ENCODE data around the gene ITLN1. TPM values are rescaled to one million over a fixed set of nuclear protein-coding genes. Genes with fewer than 3 reads are reported as not detected.
"Not testable (repeated sequence)": the region's sequence is repeated elsewhere in the genome, so short reads cannot be mapped to it uniquely, and the experiment has no call there.

ITLN1 gene
- total RNA-seq, 1 donor from 2014 or later = 16.8 TPM

DNA sequence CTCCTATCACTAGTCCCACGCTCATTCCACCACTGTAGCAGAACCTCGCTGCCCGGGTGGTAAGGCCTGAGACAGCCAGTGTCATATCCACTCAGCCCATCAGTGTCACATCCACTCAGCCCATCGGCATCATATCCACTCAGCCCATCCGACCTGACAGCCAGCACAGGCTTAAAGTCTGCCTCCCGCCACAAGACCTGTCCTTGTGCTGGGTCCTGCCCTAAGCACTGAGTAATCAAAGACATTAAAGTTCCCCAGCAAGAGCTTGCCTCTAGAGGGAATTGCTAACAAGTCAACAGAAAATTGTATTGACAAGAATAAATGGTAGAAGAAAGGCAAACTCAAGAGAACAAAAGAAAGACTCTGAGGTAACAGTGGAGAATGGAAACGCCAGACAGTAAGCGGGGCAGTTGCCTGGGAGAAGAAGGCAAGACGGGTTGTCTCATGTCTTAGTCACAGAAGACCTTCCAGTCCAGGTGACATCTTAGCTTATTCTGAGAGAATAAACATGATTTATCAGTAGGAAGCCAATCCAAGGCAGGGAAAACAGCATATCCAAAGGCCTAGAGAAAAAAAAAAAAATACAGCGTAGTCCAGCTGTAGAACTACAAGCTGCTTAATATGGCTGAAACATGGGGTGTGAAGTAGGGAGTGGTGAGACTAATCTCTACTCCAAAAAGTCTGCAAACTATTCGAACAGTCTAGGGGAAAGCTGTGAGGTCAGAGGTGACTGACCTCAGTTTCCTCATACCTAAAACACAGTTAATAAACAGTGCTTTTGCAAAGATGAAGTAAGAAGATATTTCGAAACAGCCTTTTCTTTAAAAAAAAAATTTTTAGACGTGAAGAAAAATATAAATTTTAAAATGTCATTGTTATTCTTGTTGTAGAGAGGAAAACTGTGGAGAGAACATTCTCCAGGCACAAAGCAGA lies 1.1 kb downstream of the ITLN1 start:
- no peak for DNase-seq (ENCODE audit: low spot score)

DNA sequence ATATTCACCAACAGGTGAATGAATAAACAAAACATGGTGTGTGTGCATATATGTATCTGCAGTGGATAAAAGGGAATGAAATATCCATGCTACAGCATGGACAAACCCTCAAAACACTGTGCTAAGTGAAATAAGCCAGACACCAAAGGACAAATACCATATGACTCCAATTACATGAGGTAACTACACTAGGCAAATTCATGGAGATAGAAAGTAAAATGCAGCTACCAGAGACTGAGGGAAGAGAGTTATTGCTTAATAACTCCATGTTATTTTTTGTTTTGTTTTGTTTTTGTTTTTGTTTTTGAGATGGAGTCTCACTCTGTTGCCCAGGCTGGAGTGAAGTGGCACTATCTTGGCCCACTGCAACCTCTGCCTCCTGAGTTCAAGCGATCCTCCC lies 2.4 kb downstream of the ITLN1 start:
- DNase-seq (ENCODE audit: low spot score) = no peak

DNA sequence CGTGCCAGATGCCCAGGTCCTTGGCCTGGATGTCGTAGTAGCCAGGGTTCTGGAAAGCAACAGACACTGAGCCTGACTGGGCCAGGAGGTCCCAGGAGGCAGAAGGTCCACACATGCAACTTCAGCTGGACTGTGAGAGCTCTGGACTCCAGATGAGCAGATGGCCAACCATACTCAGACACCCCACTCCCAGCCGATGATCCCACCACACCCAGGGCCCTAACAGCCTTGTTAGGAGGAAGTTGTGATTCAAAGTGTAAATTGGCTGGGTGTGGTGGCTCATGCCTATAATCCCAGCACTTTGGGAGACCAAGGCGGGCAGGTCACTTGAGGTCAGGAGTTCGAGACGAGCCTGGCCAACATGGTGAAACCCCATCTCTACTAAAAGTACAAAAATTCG lies 3.7 kb downstream of the ITLN1 start:
- not testable (repeated sequence) for DNase-seq (ENCODE audit: low spot score)

DNA sequence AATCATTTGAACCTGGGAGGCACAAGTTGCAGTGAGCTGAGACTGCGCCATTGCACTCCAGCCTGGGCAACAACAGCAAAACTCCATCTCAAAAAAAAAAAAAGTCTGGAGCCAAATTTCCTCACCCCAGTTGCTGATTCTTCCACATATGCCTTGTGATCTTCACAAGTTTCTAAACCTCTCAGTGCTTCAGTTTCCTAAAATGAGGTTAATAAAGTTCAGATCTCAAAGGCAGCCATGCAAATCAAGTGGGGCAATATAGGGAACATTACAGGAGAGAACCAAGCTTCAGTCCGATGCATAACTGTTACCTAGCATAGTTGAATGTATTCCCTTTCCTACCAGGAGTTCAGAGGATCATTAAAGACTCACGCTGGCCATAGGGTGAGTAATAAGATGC lies 4.8 kb downstream of the ITLN1 start:
- DNase-seq (ENCODE audit: low spot score) = no peak

DNA sequence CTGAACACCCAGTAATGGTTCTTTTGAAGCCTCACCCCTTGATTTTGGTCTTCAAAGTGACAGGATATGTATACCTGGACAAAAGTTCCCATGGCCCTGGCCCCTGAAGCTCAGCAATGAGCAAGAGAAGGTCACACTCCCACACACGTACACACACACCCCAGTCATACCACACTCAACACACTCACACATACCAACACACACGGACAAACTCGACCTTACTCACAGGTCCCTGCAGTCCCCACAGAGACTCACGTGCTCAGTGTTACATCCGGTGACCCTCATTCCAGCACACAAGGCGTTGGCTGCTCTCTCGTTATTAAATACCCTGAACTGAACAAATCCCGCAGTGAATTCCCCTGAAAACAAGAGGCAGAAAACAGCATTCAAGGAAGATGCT lies 5.9 kb downstream of the ITLN1 start:
- DNase-seq (ENCODE audit: low spot score) = no peak

DNA sequence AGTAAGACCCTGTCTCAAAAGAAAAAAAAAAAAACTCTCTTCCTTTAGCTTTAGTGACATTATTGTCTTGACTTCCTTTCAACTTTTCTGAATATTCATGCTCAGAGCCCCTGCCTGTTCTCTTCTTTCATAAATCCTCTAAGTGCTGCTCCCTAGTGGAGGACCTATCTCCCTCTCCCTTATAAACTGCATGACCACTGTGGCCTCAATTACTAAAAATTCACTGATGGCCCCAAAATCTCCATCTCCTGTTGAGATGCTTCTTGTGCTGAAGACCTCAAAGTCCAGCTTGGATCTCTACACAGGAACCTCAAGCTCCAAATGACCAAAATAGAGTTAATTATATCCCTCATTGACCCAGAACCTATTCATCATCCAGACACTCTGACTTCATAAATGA lies 7.8 kb downstream of the ITLN1 start:
- no peak for DNase-seq (ENCODE audit: low spot score)

DNA sequence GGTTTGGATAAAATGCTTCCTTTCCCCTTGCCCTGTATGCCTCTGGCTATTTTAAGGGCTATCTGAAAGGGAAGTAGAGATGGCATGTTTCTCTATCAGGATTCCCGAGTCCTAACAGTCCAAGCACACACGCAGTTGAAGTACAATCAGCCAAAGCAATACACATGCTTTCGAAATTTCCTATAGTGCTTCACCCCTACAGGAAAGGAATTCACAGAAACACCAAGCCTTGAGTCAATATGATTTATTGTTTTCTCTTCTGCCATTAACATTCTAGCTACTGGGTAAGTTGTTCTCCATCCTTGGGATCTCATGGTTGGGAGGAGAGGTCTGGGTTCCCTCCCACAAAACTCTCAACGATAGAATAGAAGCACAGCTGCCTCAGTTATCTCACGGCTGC lies 8.7 kb downstream of the ITLN1 start:
- no peak for DNase-seq (ENCODE audit: low spot score)

DNA sequence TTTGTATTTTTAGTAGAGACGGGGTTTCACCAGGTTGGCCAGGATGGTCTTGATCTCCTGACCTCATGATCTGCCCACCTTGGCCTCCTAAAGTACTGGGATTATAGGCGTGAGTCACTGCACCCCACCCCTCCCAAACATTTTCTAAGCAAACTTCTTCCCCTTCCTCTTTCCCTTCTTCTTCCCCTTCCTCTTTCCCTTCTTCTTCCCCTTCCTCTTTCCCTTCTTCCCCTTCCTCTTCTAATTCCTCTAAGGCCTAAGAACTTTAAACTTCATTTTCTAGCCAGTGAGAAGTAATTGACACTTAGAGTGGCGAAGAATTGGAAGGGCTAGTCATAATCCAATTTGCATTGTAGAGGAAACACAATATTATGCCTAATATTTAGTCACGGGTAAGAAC lies 9.4 kb downstream of the ITLN1 start:
- not testable (repeated sequence) for DNase-seq (ENCODE audit: low spot score)

DNA sequence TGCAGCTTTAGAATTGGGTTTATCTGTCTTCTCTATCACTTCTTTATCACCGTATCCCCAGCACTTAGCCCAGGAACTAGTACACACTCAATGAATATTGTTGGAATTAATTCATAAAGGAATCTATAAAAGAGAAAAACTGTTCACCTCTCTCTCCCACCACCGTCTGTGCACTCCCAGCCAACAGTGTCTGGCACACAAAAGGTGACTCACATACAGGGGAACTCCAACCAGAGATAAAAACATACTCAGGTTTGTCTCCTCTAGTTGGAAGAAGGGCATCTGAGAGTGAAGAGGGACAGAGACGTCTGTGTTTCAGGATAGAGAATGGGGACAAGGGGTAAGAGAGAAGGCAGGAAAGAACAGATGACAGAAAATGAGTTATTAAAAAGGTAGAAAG lies 10.0 kb downstream of the ITLN1 start:
- DNase-seq (ENCODE audit: low spot score) = no peak

DNA sequence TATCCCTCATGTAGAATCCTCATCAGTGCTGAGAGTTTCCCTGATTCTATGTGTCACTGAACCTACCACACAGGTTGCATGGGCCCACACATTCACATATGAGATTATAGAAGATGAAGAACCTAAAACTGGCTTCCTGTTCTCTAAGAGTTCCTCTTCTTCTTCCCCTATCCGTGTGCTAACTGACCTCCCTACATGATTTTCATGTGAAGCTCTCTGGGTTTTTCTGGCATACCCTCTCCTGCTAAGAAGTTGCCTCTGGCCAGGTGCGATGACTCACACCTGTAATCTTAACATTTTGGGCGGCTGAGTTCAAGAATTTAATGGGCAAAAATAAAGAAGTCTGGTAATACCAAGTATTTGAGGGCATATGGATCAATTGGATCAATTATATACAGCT lies 16.8 kb downstream of the ITLN1 start:
- DNase-seq (ENCODE audit: low spot score) = no peak

DNA sequence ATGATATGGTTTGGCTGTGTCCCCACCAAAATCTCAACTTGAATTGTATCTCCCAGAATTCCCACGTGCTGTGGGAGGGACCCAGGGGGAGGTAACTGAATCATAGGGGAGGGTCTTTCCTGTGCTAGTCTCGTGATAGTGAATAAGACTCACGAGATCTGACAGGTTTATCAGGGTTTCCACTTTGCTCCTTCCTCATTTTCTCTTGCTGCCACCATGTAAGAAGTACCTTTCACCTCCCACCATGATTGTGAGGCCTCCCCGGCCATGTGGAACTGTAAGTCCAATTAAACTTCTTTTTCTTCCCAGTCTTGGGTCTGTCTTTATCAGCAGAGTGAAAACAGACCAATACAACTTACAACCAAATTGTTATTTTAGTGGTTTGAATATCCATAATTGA lies 17.3 kb downstream of the ITLN1 start:
- not testable (repeated sequence) for DNase-seq (ENCODE audit: low spot score)

DNA sequence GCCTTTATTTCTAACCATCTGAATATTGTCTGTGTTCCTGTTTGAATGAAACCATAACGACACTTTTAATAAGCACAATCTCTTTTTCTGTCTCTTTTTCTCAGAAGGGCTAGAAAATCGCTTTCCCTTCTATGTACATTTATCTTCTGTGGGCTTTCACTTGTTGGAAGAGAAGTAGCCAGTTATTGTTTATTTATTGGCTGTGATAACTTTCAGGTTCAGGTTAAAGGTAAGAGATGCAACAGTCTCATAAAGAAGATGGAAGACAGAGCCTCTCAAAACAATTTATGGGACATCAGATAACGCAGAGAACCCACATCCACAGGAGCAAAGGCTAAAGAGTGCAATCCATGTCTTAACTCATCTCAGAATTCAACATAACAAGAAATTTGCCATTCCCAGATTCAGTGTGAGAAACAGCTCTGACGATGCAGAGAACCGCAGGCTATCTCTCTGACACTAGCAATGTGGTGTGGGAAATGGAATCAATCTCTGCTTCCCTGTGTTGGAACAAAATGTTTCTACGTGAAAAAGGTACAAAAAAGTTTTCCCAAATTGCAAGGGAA lies 18.2 kb downstream of the ITLN1 start:
- DNase-seq (ENCODE audit: low spot score) = no peak

DNA sequence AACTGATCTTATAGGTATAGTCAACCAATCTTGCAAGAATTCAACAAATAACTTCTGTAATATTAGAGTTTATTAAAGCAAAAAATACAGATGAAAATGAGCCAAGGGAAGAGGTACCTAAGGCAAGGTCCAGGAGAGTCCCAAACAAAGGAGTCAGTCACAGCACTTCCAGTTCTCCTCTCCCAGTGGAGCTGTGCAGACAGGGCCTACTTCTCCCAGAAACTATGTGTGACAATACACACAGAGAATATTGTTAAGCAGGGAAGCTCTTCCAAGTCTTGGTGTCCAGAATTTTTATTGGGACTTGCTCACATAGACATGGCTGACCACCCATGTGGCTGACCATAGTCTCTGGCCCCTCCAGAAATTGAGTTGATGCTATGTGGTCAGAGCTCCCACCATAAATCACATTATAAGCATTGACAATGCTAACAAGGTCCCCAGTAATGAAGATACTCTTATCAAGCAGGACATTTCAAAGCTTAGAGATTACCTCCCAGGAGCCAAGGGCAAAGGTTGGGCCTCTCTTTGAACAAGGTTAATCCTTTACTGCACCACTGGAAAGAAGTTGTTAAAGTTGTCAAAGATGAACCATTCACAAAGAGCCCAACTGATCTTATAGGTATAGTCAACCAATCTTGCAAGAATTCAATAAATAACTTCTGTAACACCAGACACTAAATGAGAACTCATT lies 18.8 kb downstream of the ITLN1 start:
- DNase-seq (ENCODE audit: low spot score) = no peak

DNA sequence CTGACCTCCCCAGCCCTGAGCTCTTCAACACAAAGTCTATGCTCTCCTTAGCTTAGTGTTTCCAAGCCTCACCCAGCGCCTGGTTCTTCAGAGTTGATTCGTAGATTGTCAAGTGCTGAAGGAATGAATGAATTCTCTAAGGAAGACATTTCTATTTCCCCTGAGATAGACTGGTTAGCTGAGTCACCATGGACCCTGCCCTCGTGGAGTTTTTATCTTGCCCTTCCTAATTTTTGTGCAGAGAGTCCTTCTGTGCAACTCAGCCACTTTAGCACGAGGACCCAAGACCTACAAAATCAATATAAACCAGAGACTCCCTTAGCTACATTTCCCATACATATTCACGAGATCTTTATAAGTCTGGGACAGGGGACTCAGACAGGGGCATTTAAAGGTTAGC lies 19.6 kb downstream of the ITLN1 start:
- no peak for DNase-seq (ENCODE audit: low spot score)

DNA sequence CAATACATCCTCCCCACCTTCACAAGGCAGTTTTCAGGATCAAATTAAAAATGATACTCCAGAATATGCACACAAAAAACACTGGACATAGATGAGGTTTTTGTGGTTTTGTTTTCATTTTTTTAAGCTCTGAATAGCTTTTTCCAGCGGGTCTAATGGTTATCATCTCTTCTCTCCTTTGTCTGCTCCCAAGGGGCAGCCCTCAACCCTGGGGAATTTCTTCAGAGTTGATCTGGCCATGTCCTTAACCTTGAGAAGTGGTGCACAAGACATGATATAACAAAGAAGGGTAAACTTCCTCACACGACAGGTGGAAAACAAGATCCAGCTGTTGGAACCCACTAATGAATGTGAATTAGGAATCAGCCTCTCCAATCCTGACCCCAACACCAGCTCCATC lies 20.8 kb downstream of the ITLN1 start:
- DNase-seq (ENCODE audit: low spot score) = no peak

DNA sequence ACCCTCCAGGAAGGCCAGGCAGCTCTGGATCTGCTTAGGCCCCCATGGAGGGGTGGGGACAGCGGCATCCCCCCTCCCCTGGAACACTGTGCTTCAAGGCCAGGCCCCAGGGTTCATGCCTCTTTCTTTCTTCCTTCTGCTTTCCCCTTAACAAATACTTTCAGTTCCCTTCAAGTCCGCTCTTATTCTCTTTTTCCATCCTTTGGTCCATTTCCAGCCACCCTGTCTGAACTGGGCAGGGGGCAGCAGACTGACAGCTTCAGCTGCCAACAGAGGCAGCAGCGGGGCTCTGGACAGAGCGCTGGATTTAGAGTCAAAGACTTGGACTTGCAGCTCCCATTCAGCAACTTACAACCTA lies 21.2 kb downstream of the ITLN1 start:
- DNase-seq (ENCODE audit: low spot score) = no peak

DNA sequence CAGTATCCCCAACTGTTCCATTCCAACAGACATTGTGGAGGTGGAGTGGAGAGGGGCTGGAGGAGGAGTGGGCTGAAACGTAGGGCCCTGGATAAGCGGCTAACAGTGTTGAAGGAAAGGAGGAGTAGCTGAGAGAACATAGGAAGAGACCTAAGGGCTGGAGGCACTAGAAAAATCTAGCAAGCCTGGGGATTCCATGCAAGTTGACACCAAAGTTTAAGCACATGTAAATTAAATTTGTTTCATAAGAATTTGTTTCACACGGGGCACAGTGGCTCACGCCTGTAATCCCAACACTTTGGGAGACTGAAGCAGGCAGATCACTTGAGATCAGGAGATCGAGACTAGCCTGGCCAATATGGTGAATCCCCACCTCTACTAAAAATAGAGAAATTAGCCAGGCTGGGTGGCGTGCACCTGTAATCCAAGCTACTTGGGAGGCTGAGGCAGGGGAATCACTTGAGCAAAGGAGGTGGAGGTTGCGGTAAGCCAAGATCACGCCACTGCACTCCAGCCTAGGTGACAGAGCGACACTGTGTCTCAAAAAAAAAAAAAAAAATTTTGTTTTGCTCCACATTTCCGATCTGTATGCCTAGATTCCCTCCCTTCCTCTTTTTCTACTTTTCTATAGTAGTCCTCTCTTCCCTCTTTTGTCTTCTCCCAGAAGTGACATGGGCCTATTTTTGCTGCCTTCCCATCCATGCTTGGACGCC lies 21.8 kb downstream of the ITLN1 start:
- DNase-seq (ENCODE audit: low spot score) = no peak

DNA sequence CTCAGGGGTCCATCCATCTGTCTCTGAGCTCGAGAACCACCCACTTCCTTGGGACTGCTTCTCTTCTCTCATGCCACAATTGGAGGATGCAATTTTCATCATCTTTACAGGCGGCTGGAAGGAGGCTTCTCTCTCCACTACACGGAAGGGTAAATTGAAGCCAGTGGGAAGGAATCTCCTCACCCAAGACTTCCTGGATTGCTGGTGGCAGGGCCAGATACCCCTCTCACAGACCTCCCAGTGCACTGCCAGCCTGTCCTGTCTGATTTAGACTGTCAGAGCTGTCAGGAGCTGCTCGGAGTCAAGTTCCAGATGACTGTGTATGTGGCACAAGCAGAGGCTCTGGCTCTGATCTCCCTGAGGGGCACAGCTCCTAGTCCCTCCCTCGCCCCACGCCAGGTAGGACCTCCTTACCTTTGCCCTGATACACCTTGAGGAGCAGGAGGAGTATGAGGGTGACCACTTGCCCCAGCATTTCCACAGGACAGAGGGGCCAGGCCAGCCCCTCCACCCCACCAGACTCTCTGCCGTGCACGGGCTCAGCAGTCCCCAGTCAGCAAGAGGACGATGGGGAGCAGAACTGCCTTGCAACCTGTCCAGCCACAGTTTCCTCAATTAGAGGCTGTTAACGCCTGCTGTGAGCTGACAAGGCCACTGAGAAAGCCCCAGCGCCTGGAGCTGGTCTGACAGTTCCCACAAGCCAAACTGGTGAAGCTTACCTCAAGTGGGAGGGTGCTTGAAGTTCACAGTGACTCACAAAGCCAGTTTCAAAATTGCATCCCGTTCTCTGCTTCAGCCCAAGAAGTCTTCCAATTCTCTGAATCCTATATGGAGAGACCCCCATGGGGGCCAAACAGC lies 22.5 kb downstream of the ITLN1 start, which contains the start of gene CD244:
Gene CD244 (minus strand): TSS at position 685 of the 858 bp plus-strand sequence. CDS start 210 bp downstream, at position 475.
- peak; percentile 63 for DNase-seq (ENCODE audit: low spot score)

DNA sequence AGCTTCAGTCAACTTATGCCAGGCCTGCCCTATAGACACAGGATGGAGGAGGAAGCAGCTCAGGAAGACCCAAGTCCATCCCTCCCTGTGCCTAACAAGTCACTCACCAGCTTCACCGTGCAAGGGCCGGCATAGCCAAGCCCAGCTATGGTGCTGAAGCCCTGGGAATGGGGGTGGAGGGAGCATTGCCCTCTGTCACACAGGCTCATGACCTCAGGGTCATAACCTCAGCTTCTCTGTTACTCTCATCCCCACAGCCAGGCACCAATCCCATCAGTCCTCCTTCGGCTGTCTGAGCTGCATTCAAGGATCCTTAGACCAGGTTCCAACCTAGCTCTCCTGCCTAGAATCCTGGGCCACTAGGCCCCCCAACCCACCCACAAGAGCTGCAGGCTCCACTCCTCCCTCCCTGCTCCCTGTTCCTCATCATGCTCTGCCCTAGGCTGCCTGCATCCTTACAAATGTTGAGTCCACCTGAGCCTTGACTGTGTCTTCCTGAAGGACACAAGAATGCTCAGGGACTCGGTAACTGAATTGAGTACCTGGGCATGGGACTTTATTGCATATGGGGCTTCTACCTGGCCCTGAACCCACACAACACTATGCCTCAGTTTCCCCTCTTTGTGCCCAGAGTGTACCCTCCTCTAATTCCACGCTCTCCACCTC lies 24.0 kb downstream of the ITLN1 start:
- no peak for DNase-seq (ENCODE audit: low spot score)

DNA sequence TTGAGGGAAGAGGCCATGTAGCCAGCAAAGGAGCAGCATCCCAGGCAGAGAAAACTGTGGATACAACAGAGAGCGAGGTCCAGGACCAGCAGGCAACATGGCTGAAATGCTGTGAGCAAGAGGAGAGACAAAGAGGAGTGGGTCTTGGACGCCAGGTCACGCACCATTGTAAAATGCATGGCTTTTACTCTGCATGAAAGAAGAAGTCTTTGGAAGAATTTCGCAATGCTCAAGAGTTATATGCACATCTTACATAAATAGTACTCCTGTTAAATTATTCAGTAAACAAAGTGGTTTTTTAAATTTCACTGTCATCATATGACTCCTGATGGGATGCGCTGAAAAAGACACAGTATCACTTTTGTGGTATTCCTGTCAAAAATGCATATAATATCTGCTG lies 25.8 kb downstream of the ITLN1 start:
- no peak for DNase-seq (ENCODE audit: low spot score)

DNA sequence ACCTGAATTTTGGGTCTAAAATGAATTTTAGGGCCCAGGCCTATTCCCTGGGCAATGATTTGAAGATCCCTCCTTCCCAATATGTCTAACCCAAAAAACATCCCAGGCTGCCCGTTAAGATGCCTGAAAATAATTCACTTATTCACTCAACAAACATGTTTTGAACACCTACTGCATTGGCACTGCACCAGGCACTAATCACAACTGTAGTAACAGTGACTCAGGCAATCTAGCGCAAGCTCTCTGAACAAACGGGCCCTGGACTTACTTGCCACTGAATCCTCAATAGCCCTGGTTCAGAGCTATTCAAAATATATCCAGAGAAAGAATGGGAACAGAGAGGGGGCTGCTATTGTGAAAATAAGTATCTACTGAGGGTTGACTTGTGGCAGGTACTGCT lies 26.5 kb downstream of the ITLN1 start:
- no peak for DNase-seq (ENCODE audit: low spot score)

Measured in ureter (tissue), 1 donor.